Suprapubic skin (tissue), 4 donors: Measurements from ENCODE around the gene PKP3. TPM values are rescaled to one million over a fixed set of nuclear protein-coding genes. Genes with fewer than 3 reads are reported as not detected.

Experiments used
- DNase-seq, 2 donors: peaks; one replicate each; pipeline ENCODE4 v3.0.0-alpha.2; 2019; ENCODE audit warnings: low spot score in 2 of 2
- H3K27ac ChIP-seq: fragments of 200-600 bp; sonication (generic); one replicate; pipeline ENCODE4 v1.5.1; 2019
- H3K27me3 ChIP-seq: fragments of 200-600 bp; sonication (generic); one replicate; pipeline ENCODE4 v1.5.1; 2019
- H3K36me3 ChIP-seq: fragments of 200-600 bp; sonication (generic); one replicate; pipeline ENCODE4 v1.5.1; 2019
- H3K4me1 ChIP-seq: fragments of 200-600 bp; sonication (generic); one replicate; pipeline ENCODE4 v1.5.1; 2019
- H3K4me3 ChIP-seq: fragments of 200-600 bp; sonication (generic); one replicate; pipeline ENCODE4 v1.5.1; 2019; ENCODE audit warnings: mild to moderate bottlenecking
- H3K9me3 ChIP-seq: fragments of 200-600 bp; sonication (generic); one replicate; pipeline ENCODE4 v1.5.1; 2019
- EP300 ChIP-seq: sonication (generic); formaldehyde crosslinking; IDR thresholded peaks from one replicate; pipeline ENCODE4 v1.6.1; 2017; ENCODE audit warnings: antibody characterized with exemption
- POLR2A ChIP-seq, 2 donors: fragments of 450-650 bp; IDR thresholded peaks; one replicate each; pipeline ENCODE4 v1.6.1; 2017; ENCODE audit warnings: antibody characterized with exemption in 2 of 2, mild to moderate bottlenecking in 2 of 2, moderate library complexity in 2 of 2
- POLR2AphosphoS5 ChIP-seq, 3 donors: sonication (generic); formaldehyde crosslinking; IDR thresholded peaks; one replicate each; pipeline ENCODE4 v1.6.1; 2017; ENCODE audit warnings: antibody characterized with exemption in 3 of 3
- WGBS: methylation state at CpG from one replicate; pipeline ENCODE4 v1.1.5; 2018; 5-methylcytosine and 5-hydroxymethylcytosine counted together
- total RNA-seq, 4 donors: library from RNA; depleted of rRNA; stranded (reverse); fragments of >200 nt; gene quantifications; one replicate each; pipeline ENCODE4 v1.1.0, GENCODE V29; 2016
- TF ChIP-seq, protein P1 (sequence below), 2 donors: fragments of 200-600 bp in 1 of 2; fragments of 450-650 bp in 1 of 2; sonication (generic) in 1 of 2; IDR thresholded peaks; one replicate each; pipeline ENCODE4 v1.5.1; 2016 to 2019; ENCODE audit warnings: antibody characterized with exemption in 2 of 2, mild to moderate bottlenecking in 1 of 2, moderate library complexity in 1 of 2

Gene PKP3
- total RNA-seq, 4 donors from 2014 or later = 318 to 486 (median 428) TPM

DNA sequence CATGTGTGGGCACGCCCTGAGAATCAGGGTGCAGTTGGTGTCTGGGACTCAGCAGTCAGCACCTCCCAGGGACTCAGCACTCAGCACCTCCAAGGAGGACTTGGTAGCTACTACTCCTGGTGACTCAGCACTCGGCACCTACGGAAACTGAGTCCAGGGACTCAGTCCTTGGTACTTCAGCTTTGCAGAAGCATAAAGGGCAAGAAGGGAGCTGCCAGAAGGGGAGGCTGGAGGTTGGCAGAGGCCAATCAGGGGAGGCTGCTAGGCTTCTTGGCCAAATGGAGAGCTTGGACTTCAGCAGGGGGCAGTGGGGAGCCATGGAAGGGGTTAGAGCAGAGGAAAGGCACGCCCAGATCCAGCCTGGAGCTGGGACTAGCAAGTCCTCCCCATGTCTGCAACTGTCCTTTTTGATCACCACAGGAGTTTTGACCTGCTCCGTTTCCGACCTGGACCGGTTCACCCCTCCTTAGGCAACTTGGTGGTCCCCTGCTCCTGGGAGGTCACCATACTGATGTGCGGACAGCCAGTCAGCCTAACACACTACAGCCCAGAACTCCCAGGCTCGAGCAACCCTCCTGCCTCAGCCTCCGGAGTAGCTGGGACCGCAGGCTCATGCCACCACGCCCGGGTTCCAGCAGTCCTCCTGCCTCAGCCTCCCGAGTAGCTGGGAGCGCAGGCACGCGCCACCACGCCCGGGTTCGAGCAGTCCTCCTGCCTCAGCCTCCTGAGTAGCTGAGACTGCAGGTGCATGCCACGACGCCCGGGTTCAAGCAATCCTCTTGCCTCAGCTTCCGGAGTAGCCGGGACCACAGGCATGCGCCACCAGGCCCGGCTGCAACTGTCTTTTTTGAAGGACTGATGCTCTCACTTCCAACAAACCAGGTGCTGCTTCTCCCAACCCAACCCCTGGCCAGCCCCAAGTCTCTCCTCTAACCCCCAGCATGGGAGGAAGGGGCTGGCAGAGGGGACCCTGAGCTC, 46.3 kb downstream of the PKP3 start:
- TF ChIP-seq POLR2AphosphoS5 (IDR thresholded peaks at IDR 0.05) (no peak), POLR2A (IDR thresholded peaks at IDR 0.05) (no peak), EP300 (no peak)
- TF ChIP-seq, protein P1, sequence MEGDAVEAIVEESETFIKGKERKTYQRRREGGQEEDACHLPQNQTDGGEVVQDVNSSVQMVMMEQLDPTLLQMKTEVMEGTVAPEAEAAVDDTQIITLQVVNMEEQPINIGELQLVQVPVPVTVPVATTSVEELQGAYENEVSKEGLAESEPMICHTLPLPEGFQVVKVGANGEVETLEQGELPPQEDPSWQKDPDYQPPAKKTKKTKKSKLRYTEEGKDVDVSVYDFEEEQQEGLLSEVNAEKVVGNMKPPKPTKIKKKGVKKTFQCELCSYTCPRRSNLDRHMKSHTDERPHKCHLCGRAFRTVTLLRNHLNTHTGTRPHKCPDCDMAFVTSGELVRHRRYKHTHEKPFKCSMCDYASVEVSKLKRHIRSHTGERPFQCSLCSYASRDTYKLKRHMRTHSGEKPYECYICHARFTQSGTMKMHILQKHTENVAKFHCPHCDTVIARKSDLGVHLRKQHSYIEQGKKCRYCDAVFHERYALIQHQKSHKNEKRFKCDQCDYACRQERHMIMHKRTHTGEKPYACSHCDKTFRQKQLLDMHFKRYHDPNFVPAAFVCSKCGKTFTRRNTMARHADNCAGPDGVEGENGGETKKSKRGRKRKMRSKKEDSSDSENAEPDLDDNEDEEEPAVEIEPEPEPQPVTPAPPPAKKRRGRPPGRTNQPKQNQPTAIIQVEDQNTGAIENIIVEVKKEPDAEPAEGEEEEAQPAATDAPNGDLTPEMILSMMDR (IDR thresholded peaks at IDR 0.05) = no peak
- H3K4me1 ChIP-seq = peaks cover 29% of the 10 kb centered on the region
- H3K9me3 ChIP-seq = no peaks in the 10 kb centered on the region
- no peak for DNase-seq
- no peaks in the 10 kb centered on the region for H3K27me3 ChIP-seq
- H3K36me3 ChIP-seq = no peaks in the 10 kb centered on the region
- 91% methylated on average over 19 of the region's 27 CpGs for WGBS
- no peak overlapping the region for H3K27ac ChIP-seq
- no peak overlapping the region for H3K4me3 ChIP-seq

DNA sequence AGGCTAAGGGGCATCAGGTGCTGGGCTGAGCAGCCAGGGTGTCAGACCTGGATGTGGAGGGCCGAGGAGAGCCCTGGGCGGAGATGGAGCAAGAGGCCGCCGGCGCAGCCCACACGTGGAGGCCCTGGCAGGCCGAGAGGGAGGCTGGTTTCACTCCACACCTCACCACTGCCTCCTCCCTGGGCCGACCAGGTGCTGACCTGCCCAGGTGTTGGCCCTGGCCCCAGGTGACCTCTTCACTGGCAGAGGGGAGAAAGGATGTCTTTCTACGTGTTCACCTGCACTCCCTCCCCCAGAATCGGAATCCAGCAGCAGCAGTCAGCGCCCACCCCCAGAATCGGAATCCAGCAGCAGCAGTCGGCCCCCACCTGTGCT, 47.0 kb downstream of the PKP3 start:
- TF ChIP-seq POLR2A (IDR thresholded peaks at IDR 0.05) (no peak), EP300 (no peak), POLR2AphosphoS5 (IDR thresholded peaks at IDR 0.05) (no peak)
- TF ChIP-seq, protein P1 (IDR thresholded peaks at IDR 0.05) = no peak
- Histone ChIP-seq H3K9me3 (no peaks in the 10 kb centered on the region), H3K4me3 (peak overlapping the region; percentile 40), H3K4me1 (peaks cover 29% of the 10 kb centered on the region), H3K27ac (no peak overlapping the region), H3K36me3 (no peaks in the 10 kb centered on the region), H3K27me3 (no peaks in the 10 kb centered on the region)
- WGBS = 48% methylated on average over 7 of the region's 13 CpGs
- no peak for DNase-seq

DNA sequence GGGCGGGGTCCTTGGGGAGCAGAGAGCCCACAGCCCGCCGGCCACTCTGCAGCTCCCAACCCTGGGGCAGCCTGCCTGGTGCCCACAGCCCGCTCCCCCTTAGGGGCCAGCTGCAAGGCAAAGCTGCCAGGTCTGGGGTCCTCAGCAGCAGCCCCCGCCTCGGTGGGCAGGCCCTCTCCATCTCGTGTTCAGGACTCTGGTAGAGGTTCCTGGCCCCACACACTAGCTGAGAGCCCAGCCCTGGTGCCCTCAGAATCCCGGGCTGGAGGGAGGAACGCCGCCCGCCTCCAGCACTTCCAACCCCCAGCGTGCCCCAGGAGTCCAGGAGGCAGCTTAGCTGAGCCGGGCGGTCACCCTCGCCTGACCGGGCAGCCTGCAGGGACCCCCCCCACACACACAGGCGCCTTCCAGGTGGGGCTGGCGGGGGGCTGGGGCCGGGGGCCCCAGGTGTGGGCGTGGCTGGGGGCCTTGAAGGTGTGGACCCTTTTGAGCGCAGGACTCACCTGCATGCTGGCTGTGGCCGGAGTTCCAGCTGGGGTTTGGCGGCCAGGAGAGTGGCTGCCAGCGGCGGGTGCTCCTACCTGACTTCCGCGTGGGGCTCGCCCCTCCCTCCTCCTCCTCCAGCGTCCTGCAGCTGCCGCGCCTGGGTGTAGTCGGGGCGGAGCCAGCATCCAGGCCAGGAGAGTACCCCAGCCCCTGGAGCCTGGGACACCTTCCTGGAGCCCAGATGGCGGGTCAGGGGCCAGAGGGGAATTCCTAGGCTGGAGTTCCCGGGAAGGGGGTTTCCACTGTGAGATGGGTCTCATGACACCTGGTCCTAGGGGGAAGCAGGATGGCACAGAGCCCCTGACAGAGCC, 47.6 kb downstream of the PKP3 start, which contains the start of gene ANO9:
ANO9 (minus strand) TSS at position 594 of the 857 bp plus-strand sequence; CDS start at position 509, 85 bp downstream.
- 40% methylated on average over 2 of the region's 35 CpGs for WGBS
- TF ChIP-seq EP300 (no peak), POLR2AphosphoS5 (IDR thresholded peaks at IDR 0.05) (no peak), POLR2A (IDR thresholded peaks at IDR 0.05) (no peak)
- TF ChIP-seq, protein P1 (IDR thresholded peaks at IDR 0.05) = no peak
- Histone ChIP-seq H3K4me3 (peak within 1 kb of the TSS; percentile 40), H3K4me1 (peaks cover 29% of the 10 kb centered on the region), H3K9me3 (no peaks in the 10 kb centered on the region), H3K27me3 (no peaks in the 10 kb centered on the region), H3K36me3 (no peaks in the 10 kb centered on the region), H3K27ac (no peak within 1 kb of the TSS)
- DNase-seq = no peak

DNA sequence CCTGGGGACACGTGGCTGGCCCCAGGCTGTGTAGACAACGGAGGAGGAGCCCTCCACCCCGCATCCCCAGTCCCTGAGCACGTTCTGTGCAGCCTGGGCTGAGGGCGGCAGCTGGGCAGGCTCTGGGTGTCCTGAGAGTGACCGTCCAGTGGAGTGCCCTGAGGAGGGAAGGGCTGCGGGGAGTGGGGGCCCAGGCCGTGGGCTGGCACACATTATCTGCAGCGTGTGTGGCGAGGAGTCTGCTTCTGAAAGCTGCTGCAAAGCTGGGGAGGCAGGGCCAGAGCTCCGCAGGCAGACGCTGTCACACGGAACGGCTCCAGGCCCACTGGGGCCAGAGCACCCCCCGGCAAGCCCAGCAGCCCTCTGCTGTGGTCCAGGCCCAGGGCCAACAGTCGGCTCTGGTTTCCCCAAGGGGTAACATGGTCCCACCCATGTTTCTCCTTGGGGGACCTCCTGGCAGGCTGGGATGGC, 48.6 kb downstream of the PKP3 start:
- H3K36me3 ChIP-seq = no peaks in the 10 kb centered on the region
- DNase-seq = no peak
- peaks cover 35% of the 10 kb centered on the region for H3K4me1 ChIP-seq
- H3K27ac ChIP-seq = no peak overlapping the region
- WGBS = 20% methylated on average over 1 of the region's 16 CpGs
- no peak for TF ChIP-seq POLR2AphosphoS5 (IDR thresholded peaks at IDR 0.05)
- no peak for TF ChIP-seq EP300
- TF ChIP-seq, protein P1 (IDR thresholded peaks at IDR 0.05) = no peak
- no peak for TF ChIP-seq POLR2A (IDR thresholded peaks at IDR 0.05)
- H3K9me3 ChIP-seq = no peaks in the 10 kb centered on the region
- H3K27me3 ChIP-seq = no peaks in the 10 kb centered on the region
- no peak overlapping the region for H3K4me3 ChIP-seq
